HCT116 (cell line): ENCODE results near the gene SYNE2. TPM values are rescaled to one million over a fixed set of nuclear protein-coding genes. Genes with fewer than 3 reads are reported as not detected.

Experiments
- ATAC-seq: fragments of 200-7000 bp; cut with Tn5 transposase; 2 replicates; pipeline ENCODE4 v1.9.1; 2020; ENCODE audit warnings: mild to moderate bottlenecking, moderate library complexity
- BruUV-seq: library from RNA; stranded (reverse); fragments of 400-500 nt; replicated peaks from 2 replicates; lab custom pipeline; 2021; lab: Mats Ljungman, UMichigan
- CTCF ChIA-PET: fragments of 300-600 bp; sonication (Branson Sonifier 250); formaldehyde crosslinking; loops from one replicate; lab custom pipeline; 2021; ENCODE audit warnings: antibody characterized with exemption; lab: Charles Lee
- POLR2A ChIA-PET: fragments of 300-600, 350-600 bp; sonication (Branson Sonifier 250); formaldehyde crosslinking; loops from one replicate; lab custom pipeline; 2021; ENCODE audit warnings: antibody characterized with exemption; lab: Charles Lee
- RAD21 ChIA-PET, 2 experiments: fragments of 300-600 bp; sonication (Branson Sonifier 250); formaldehyde crosslinking; loops; one replicate each; lab custom pipeline; 2023; ENCODE audit warnings: low total read pairs in 2 of 2; ENCODE audit not compliant: uncharacterized antibody in 2 of 2, unreplicated experiment in 2 of 2, low non-redundant PET in 1 of 2; lab: Charles Lee
- DNase-seq: peaks from one replicate; pipeline ENCODE4 v3.0.0-alpha.2; 2010; ENCODE audit warnings: low read depth, low spot score
- H2AFZ ChIP-seq: fragments of 200-600 bp; shearing (Covaris generic), sonication (generic); 2 replicates; pipeline ENCODE4 v1.6.1; 2017; ENCODE audit warnings: low read depth, mixed run types, mixed read lengths, antibody characterized with exemption, low read length; ENCODE audit not compliant: poor library complexity, severe bottlenecking
- H3K27ac ChIP-seq: 2 replicates; pipeline ENCODE4 v1.5.1; 2012; ENCODE audit warnings: low read depth, low read length
- H3K27me3 ChIP-seq: fragments of 200-600 bp; sonication (generic); 2 replicates; pipeline ENCODE4 v1.6.1; 2016; ENCODE audit warnings: mixed run types, low read length, mixed read lengths; ENCODE audit not compliant: insufficient read depth
- H3K36me3 ChIP-seq, 2 experiments: fragments of 200-500 bp in 1 of 2; fragments of 200-600 bp in 1 of 2; sonication (Bioruptor generic) in 1 of 2; sonication (generic) in 1 of 2; 2 replicates each; pipeline versions ENCODE4 v1.5.1 to v1.6.1; 2014 to 2016; ENCODE audit warnings: low read length in 2 of 2, inconsistent platforms in 1 of 2, mixed read lengths in 1 of 2, mixed run types in 1 of 2; ENCODE audit not compliant: insufficient read depth in 2 of 2, control insufficient read depth in 1 of 2
- H3K4me1 ChIP-seq, 2 experiments: fragments of 200-600 bp in 1 of 2; sonication (generic) in 1 of 2; 2 replicates each; pipeline versions ENCODE4 v1.5.1 to v1.6.1; 2012 to 2017; ENCODE audit warnings: low read length in 2 of 2, inconsistent platforms in 1 of 2, mild to moderate bottlenecking in 1 of 2, mixed read lengths in 1 of 2, mixed run types in 1 of 2, moderate library complexity in 1 of 2; ENCODE audit not compliant: insufficient read depth in 2 of 2, control insufficient read depth in 1 of 2
- H3K4me2 ChIP-seq: fragments of 200-600 bp; sonication (generic); 2 replicates; pipeline ENCODE4 v1.6.1; 2017; ENCODE audit warnings: mixed run types, low read length, mixed read lengths
- H3K4me3 ChIP-seq, 2 experiments: fragments of 200-600 bp in 1 of 2; sonication (generic) in 1 of 2; replicated peaks in 1 of 2; 2 replicates each; pipeline ENCODE4 v1.5.1; 2011 to 2016; ENCODE audit warnings: low read length in 2 of 2, control low read depth in 1 of 2, low read depth in 1 of 2, mild to moderate bottlenecking in 1 of 2, mixed read lengths in 1 of 2, mixed run types in 1 of 2
- H3K79me2 ChIP-seq: fragments of 200-600 bp; sonication (generic); 2 replicates; pipeline ENCODE4 v1.6.1; 2017; ENCODE audit warnings: mild to moderate bottlenecking, mixed run types, low read length, moderate library complexity, mixed read lengths; ENCODE audit not compliant: insufficient read depth
- H3K9ac ChIP-seq: fragments of 200-600 bp; sonication (generic); 2 replicates; pipeline ENCODE4 v1.6.1; 2016; ENCODE audit warnings: low read length, mixed read lengths
- H3K9me2 ChIP-seq: fragments of 200-600 bp; sonication (generic), shearing (Covaris generic); 2 replicates; pipeline ENCODE4 v1.6.1; 2017; ENCODE audit warnings: mixed run types, mild to moderate bottlenecking, moderate library complexity; ENCODE audit not compliant: insufficient read depth
- H3K9me3 ChIP-seq, 2 experiments: fragments of 200-500 bp in 1 of 2; fragments of 200-600 bp in 1 of 2; sonication (Bioruptor generic) in 1 of 2; sonication (generic) in 1 of 2; 2 replicates each; pipeline ENCODE4 v1.6.1; 2014 to 2017; ENCODE audit warnings: low read length in 2 of 2, mixed read lengths in 2 of 2, inconsistent platforms in 1 of 2, low read depth in 1 of 2, mild to moderate bottlenecking in 1 of 2, mixed run types in 1 of 2, moderate library complexity in 1 of 2; ENCODE audit not compliant: control insufficient read depth in 1 of 2, insufficient read depth in 1 of 2
- H4K20me1 ChIP-seq: fragments of 200-600 bp; sonication (generic), shearing (Covaris generic); 2 replicates; pipeline ENCODE4 v1.6.1; 2017; ENCODE audit warnings: mixed run types, mild to moderate bottlenecking, moderate library complexity; ENCODE audit not compliant: insufficient read depth
- CBX3 ChIP-seq: IDR thresholded peaks from 2 replicates; pipeline ENCODE4 v1.6.1; 2012; ENCODE audit warnings: low read depth
- CEBPB ChIP-seq: IDR thresholded peaks from 2 replicates; pipeline ENCODE4 v1.6.1; 2012; ENCODE audit warnings: low read depth
- CTCF ChIP-seq, 3 experiments: fragments of 200-600 bp in 1 of 3; sonication (generic) in 1 of 3; IDR thresholded peaks in 2 of 3; conservative IDR thresholded peaks in 1 of 3; 2 replicates each; pipeline ENCODE4 v1.5.1; 2012 to 2017; ENCODE audit warnings: low read depth in 2 of 3, low read length in 2 of 3, antibody characterized with exemption in 1 of 3, borderline replicate concordance in 1 of 3, control low read depth in 1 of 3, mild to moderate bottlenecking in 1 of 3, mixed read lengths in 1 of 3, mixed run types in 1 of 3, moderate library complexity in 1 of 3; ENCODE audit not compliant: insufficient read depth in 1 of 3
- ELF1 ChIP-seq: IDR thresholded peaks from 2 replicates; pipeline ENCODE4 v1.6.1; 2012; ENCODE audit warnings: low read depth, borderline replicate concordance
- EZH2 ChIP-seq: fragments of 200-600 bp; sonication (generic); IDR thresholded peaks from 2 replicates; pipeline ENCODE4 v1.6.1; 2017; ENCODE audit warnings: antibody characterized with exemption, mixed run types
- JUND ChIP-seq: IDR thresholded peaks from 2 replicates; pipeline ENCODE4 v1.6.1; 2012
- MAX ChIP-seq: IDR thresholded peaks from 2 replicates; pipeline ENCODE4 v1.6.1; 2012
- RAD21 ChIP-seq: IDR thresholded peaks from 2 replicates; pipeline ENCODE4 v1.6.1; 2012; ENCODE audit warnings: low read depth, mild to moderate bottlenecking
- REST ChIP-seq: IDR thresholded peaks from 2 replicates; pipeline ENCODE4 v1.6.1; 2012; ENCODE audit warnings: low read depth
- SP1 ChIP-seq: IDR thresholded peaks from 2 replicates; pipeline ENCODE4 v1.6.1; 2012; ENCODE audit warnings: low read depth
- SRF ChIP-seq: IDR thresholded peaks from 2 replicates; pipeline ENCODE4 v1.6.1; 2012; ENCODE audit warnings: low read depth
- TCF7L2 ChIP-seq: IDR thresholded peaks from 2 replicates; pipeline ENCODE4 v1.7.0; 2011; ENCODE audit warnings: borderline replicate concordance, inconsistent platforms; ENCODE audit not compliant: insufficient read depth, insufficient read length; ENCODE audit errors: extremely low read depth
- ZBTB33 ChIP-seq: IDR thresholded peaks from 2 replicates; pipeline ENCODE4 v1.6.1; 2011; ENCODE audit warnings: mild to moderate bottlenecking, low read length, moderate library complexity; ENCODE audit not compliant: insufficient replicate concordance; ENCODE audit errors: extremely low read depth
- ZNF274 ChIP-seq: fragments of 200-500 bp; sonication (Bioruptor generic); IDR thresholded peaks from 2 replicates; pipeline ENCODE4 v1.6.1; 2014; ENCODE audit warnings: mild to moderate bottlenecking, low read depth, low read length, inconsistent platforms
- intact Hi-C: fragments of 100-400 bp; cut with micrococcal nuclease; formaldehyde crosslinking; loops from 2 replicates; pipeline ENCODE4 v1.10.0; 2022
- total RNA-seq: library from RNA; stranded (reverse); gene quantifications from one replicate; pipeline ENCODE4 v1.2.1, GENCODE V29; 2021; ENCODE audit not compliant: unreplicated experiment

The SYNE2 gene
- total RNA-seq, 1 experiment from 2014 or later = 28.8 TPM

GRCh38 chr14:64238049-64238448 is 385.2 kb downstream of the SYNE2 start:
- no peak for DNase-seq
- no peak overlapping the region for H3K27ac ChIP-seq
- intact Hi-C loops = no loop called here
- H3K79me2 ChIP-seq = no peaks in the 10 kb centered on the region
- BruUV-seq = no TSS peak
- H2AFZ ChIP-seq = no peak overlapping the region
- no peak overlapping the region for H3K4me3 ChIP-seq
- H3K4me1 ChIP-seq = no peaks in the 10 kb centered on the region
- H3K27me3 ChIP-seq = no peaks in the 10 kb centered on the region
- TF ChIP-seq ZBTB33 = no peak
- RAD21 ChIA-PET = no interaction called here
- no peak for ATAC-seq
- H4K20me1 ChIP-seq = no peaks in the 10 kb centered on the region
- no peak overlapping the region for H3K4me2 ChIP-seq
- no peaks in the 10 kb centered on the region for H3K36me3 ChIP-seq
- CTCF ChIA-PET = no interaction called here
- POLR2A ChIA-PET = no interaction called here
- no peak overlapping the region for H3K9ac ChIP-seq
- no peaks in the 10 kb centered on the region for H3K9me3 ChIP-seq
- H3K9me2 ChIP-seq = no peaks in the 10 kb centered on the region

GRCh38 chr14:64238631-64239030 is 385.8 kb downstream of the SYNE2 start:
- no peaks in the 10 kb centered on the region for H4K20me1 ChIP-seq
- ChIA-PET CTCF (no interaction called here), RAD21 (no interaction called here), POLR2A (no interaction called here)
- H3K27ac ChIP-seq = no peak overlapping the region
- H3K36me3 ChIP-seq = no peaks in the 10 kb centered on the region
- BruUV-seq = no TSS peak
- no peaks in the 10 kb centered on the region for H3K79me2 ChIP-seq
- no peaks in the 10 kb centered on the region for H3K9me3 ChIP-seq
- H3K4me1 ChIP-seq = no peaks in the 10 kb centered on the region
- no peak for DNase-seq
- H3K4me2 ChIP-seq = no peak overlapping the region
- H2AFZ ChIP-seq = no peak overlapping the region
- no peak overlapping the region for H3K9ac ChIP-seq
- no peak for ATAC-seq
- H3K27me3 ChIP-seq = no peaks in the 10 kb centered on the region
- H3K9me2 ChIP-seq = no peaks in the 10 kb centered on the region
- intact Hi-C loops = no loop called here
- no peak overlapping the region for H3K4me3 ChIP-seq
- TF ChIP-seq SP1 (no peak), MAX (no peak), CBX3 (no peak), CEBPB (no peak), ELF1 (no peak), REST (no peak), ZNF274 (no peak), CTCF (IDR thresholded peaks at IDR 0.05 in 2 of 3, conservative IDR thresholded peaks at IDR 0.05 in 1 of 3; ENCODE audit: borderline replicate concordance in 1 of 3, insufficient read depth in 1 of 3, low read depth in 2 of 3, low read length in 2 of 3) (no peak), RAD21 (no peak), TCF7L2 (no peak), JUND (no peak), SRF (no peak), EZH2 (no peak)
